GM04504 (cell line): Measurements from ENCODE around the gene TPX2.
A peak's percentile ranks its signal among the peaks of the same experiment; 100 is the strongest.

ENCODE experiments used
- DNase-seq: peaks from one replicate; pipeline ENCODE4 v3.0.0-alpha.2; 2012; ENCODE audit warnings: low read depth

The TPX2 gene

GRCh38 chr20:31833931-31834521 is 94.9 kb downstream of the TPX2 start:
- DNase-seq = no peak

- no peak for DNase-seq
These were observed 96.5 kb downstream of the TPX2 start for GRCh38 chr20:31835554-31835953.

- peak; percentile 84 for DNase-seq
These were observed 97.1 kb downstream of the TPX2 start for GRCh38 chr20:31835977-31836852.

GRCh38 chr20:31836853-31837608 is 97.9 kb downstream of the TPX2 start:
- DNase-seq = no peak

- no peak for DNase-seq
These were observed 98.9 kb downstream of the TPX2 start for GRCh38 chr20:31837896-31838397.

- no peak for DNase-seq
These were observed 99.7 kb downstream of the TPX2 start for GRCh38 chr20:31838646-31839292.

GRCh38 chr20:31839782-31840487 is 100.8 kb downstream of the TPX2 start:
- DNase-seq = no peak

- no peak for DNase-seq
These were observed 102.1 kb downstream of the TPX2 start for GRCh38 chr20:31840906-31841816.

- DNase-seq = no peak
These were observed 102.8 kb downstream of the TPX2 start for GRCh38 chr20:31841928-31842327.

GRCh38 chr20:31842471-31843157 is 103.5 kb downstream of the TPX2 start:
- DNase-seq = no peak

GRCh38 chr20:31843288-31843687 is 104.2 kb downstream of the TPX2 start:
- DNase-seq = no peak

- DNase-seq = no peak
These were observed 104.8 kb downstream of the TPX2 start for GRCh38 chr20:31843881-31844280.

- DNase-seq = no peak
These were observed 105.7 kb downstream of the TPX2 start for GRCh38 chr20:31844737-31845299.

- no peak for DNase-seq
These were observed 106.3 kb downstream of the TPX2 start, which contains the start of gene FOXS1 for GRCh38 chr20:31845300-31845863. TSS of gene FOXS1 (minus strand) at chr20:31845604. CDS start at chr20:31845542, 62 bp downstream.

- no peak for DNase-seq
These were observed 107.7 kb downstream of the TPX2 start for GRCh38 chr20:31846793-31847138.

GRCh38 chr20:31848088-31848999 is 109.3 kb downstream of the TPX2 start:
- DNase-seq = no peak

- DNase-seq = no peak
These were observed 110.3 kb downstream of the TPX2 start for GRCh38 chr20:31849306-31849930.
